Left ventricle myocardium superior (tissue), 1 donor: ENCODE measurements around the gene MRPL45. TPM values are rescaled to one million over a fixed set of nuclear protein-coding genes. Genes with fewer than 3 reads are reported as not detected.
"Not testable (repeated sequence)": the region's sequence is repeated elsewhere in the genome, so short reads cannot be mapped to it uniquely, and the experiment has no call there.

Experiments
- ATAC-seq: fragments of 200-7000 bp; cut with Tn5 transposase; one replicate; pipeline ENCODE4 v1.9.1; 2020; ENCODE audit warnings: mild to moderate bottlenecking, moderate library complexity
- DNase-seq: peaks from one replicate; pipeline ENCODE4 v3.0.0-alpha.2; 2020
- intact Hi-C: fragments of 100-400 bp; cut with micrococcal nuclease; formaldehyde crosslinking; loops from one replicate; pipeline ENCODE4 v1.11.0; 2022
- long read RNA-seq: library from polyadenylated mRNA; unstranded; transcript quantifications from one replicate; pipeline ENCODE4 v2.0.0, GENCODE V29; 2021
- total RNA-seq: library from RNA; stranded (reverse); fragmentation: NEBNext Ultra II Directional; extraction: Animal tissue kit (Norgen Biotek cat#: 25700); gene quantifications from one replicate; pipeline ENCODE4 v1.2.1, GENCODE V29; 2021
- donor health status: DM: no; HTN: yes; CAD: no; lungs with severe emphysema.

MRPL45 gene
- 39.5 TPM for total RNA-seq
- long read RNA-seq, transcript MRPL45-203 (8 exons, 1,705 nt), result major isoform, 56 of 65 reads
- long read RNA-seq, partial matches to known transcripts, result 7 of 65 reads
- long read RNA-seq, other reads (novel, unspliced or antisense), result 2 of 65 reads

- ATAC-seq (peak; percentile 99), DNase-seq (peak; percentile 98)
- intact Hi-C loops, result not testable (repeated sequence)
Measured at GRCh38 chr17:38296834-38297517, at the start of gene MRPL45. MRPL45 (plus strand) TSS chr17:38297168; CDS start chr17:38297184, 16 bp downstream.

GRCh38 chr17:38253191-38253590 is 43.8 kb upstream of the MRPL45 start:
- DNase-seq, intact Hi-C loops, ATAC-seq: not testable (repeated sequence)

- ATAC-seq, intact Hi-C loops, DNase-seq: not testable (repeated sequence)
Measured at GRCh38 chr17:38254357-38254756, 42.6 kb upstream of the MRPL45 start.

GRCh38 chr17:38257013-38257621 is 39.9 kb upstream of the MRPL45 start:
- peak; percentile 89 for DNase-seq
- ATAC-seq, result peak; percentile 93
- intact Hi-C loops, result not testable (repeated sequence)

GRCh38 chr17:38265974-38266506 is 30.9 kb upstream of the MRPL45 start:
- intact Hi-C loops, ATAC-seq, DNase-seq: not testable (repeated sequence)

- DNase-seq, intact Hi-C loops, ATAC-seq: not testable (repeated sequence)
Measured at GRCh38 chr17:38266571-38266970, 30.4 kb upstream of the MRPL45 start.

- ATAC-seq, intact Hi-C loops, DNase-seq: not testable (repeated sequence)
Measured at GRCh38 chr17:38268138-38268537, 28.8 kb upstream of the MRPL45 start.

- intact Hi-C loops, ATAC-seq, DNase-seq: not testable (repeated sequence)
Measured at GRCh38 chr17:38269045-38269444, 27.9 kb upstream of the MRPL45 start.

- intact Hi-C loops, DNase-seq, ATAC-seq: not testable (repeated sequence)
Measured at GRCh38 chr17:38269552-38269951, 27.4 kb upstream of the MRPL45 start.

- intact Hi-C loops, ATAC-seq, DNase-seq: not testable (repeated sequence)
Measured at GRCh38 chr17:38285994-38286393, 11.0 kb upstream of the MRPL45 start.

- DNase-seq, result peak; percentile 53
- intact Hi-C loops, result not testable (repeated sequence)
- ATAC-seq, result peak; percentile 92
Measured at GRCh38 chr17:38286501-38287091, 10.4 kb upstream of the MRPL45 start.

GRCh38 chr17:38288217-38288827 is 8.6 kb upstream of the MRPL45 start:
- peak; percentile 48 for ATAC-seq
- intact Hi-C loops, DNase-seq: not testable (repeated sequence)

- intact Hi-C loops, ATAC-seq, DNase-seq: not testable (repeated sequence)
Measured at GRCh38 chr17:38289760-38290159, 7.2 kb upstream of the MRPL45 start.

GRCh38 chr17:38295602-38296365 is 1.2 kb upstream of the MRPL45 start:
- intact Hi-C loops, ATAC-seq, DNase-seq: not testable (repeated sequence)

GRCh38 chr17:38315497-38315896 is 18.5 kb downstream of the MRPL45 start:
- intact Hi-C loops, result no loop called here
- ATAC-seq, result no peak

GRCh38 chr17:38317081-38317480 is 20.1 kb downstream of the MRPL45 start:
- DNase-seq (no peak), ATAC-seq (no peak)
- intact Hi-C loops, result no loop called here

More at GRCh38 chr17:38315497-38315896, 18.5 kb downstream of the MRPL45 start:
- no peak for DNase-seq

- intact Hi-C loops, result no loop called here
- ATAC-seq, result no peak
- DNase-seq, result no peak
Measured at GRCh38 chr17:38320482-38320881, 23.5 kb downstream of the MRPL45 start.

- ATAC-seq (peak; percentile 72), DNase-seq (peak; percentile 75)
- intact Hi-C loops, result no loop called here
Measured at GRCh38 chr17:38322156-38322779, 25.3 kb downstream of the MRPL45 start.
